Mammary epithelial cell (primary cell): ENCODE results near the gene PNKD.

Source experiments
- EZH2 ChIP-seq: IDR thresholded peaks from 2 replicates; pipeline ENCODE4 v1.6.1; 2012; ENCODE audit warnings: low read length, inconsistent platforms, borderline replicate concordance
- TF ChIP-seq, protein P1 (sequence below), 2 donors: IDR thresholded peaks in 1 of 2; conservative IDR thresholded peaks in 1 of 2; 2 replicates each; pipeline ENCODE4 v1.5.1; 2011 to 2012; ENCODE audit warnings: inconsistent platforms in 2 of 2, low read length in 2 of 2, mild to moderate bottlenecking in 2 of 2, control low read depth in 1 of 2, low read depth in 1 of 2; ENCODE audit not compliant: insufficient read depth in 1 of 2; ENCODE audit errors: extremely low read depth in 1 of 2

- TF ChIP-seq EZH2 = no peak
- TF ChIP-seq, protein P1, sequence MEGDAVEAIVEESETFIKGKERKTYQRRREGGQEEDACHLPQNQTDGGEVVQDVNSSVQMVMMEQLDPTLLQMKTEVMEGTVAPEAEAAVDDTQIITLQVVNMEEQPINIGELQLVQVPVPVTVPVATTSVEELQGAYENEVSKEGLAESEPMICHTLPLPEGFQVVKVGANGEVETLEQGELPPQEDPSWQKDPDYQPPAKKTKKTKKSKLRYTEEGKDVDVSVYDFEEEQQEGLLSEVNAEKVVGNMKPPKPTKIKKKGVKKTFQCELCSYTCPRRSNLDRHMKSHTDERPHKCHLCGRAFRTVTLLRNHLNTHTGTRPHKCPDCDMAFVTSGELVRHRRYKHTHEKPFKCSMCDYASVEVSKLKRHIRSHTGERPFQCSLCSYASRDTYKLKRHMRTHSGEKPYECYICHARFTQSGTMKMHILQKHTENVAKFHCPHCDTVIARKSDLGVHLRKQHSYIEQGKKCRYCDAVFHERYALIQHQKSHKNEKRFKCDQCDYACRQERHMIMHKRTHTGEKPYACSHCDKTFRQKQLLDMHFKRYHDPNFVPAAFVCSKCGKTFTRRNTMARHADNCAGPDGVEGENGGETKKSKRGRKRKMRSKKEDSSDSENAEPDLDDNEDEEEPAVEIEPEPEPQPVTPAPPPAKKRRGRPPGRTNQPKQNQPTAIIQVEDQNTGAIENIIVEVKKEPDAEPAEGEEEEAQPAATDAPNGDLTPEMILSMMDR (conservative IDR thresholded peaks at IDR 0.05 in 1 of 2, IDR thresholded peaks at IDR 0.05 in 1 of 2; ENCODE audit: extremely low read depth in 1 of 2, insufficient read depth in 1 of 2, low read depth in 1 of 2, low read length in 2 of 2) = no peak
These were observed 13.9 kb downstream of the PNKD start for GRCh38 chr2:218284106-218284811.
